HG03571 (cell line): ENCODE measurements around the gene ANKRD55.
"Not testable (repeated sequence)": the region's sequence is repeated elsewhere in the genome, so short reads cannot be mapped to it uniquely, and the experiment has no call there.

Experiments
- ATAC-seq: cut with Tn5 transposase; IDR thresholded peaks from one replicate; pipeline ENCODE4 v1.9.1; 2021; ENCODE audit not compliant: unreplicated experiment

The ANKRD55 gene

GRCh38 chr5:56083286-56083854 is 149.8 kb downstream of the ANKRD55 start:
- ATAC-seq, result no peak

- ATAC-seq, result peak; percentile 45
These were observed 152.0 kb downstream of the ANKRD55 start for GRCh38 chr5:56081053-56081642.

GRCh38 chr5:56080375-56081052 is 152.6 kb downstream of the ANKRD55 start:
- ATAC-seq, result peak; percentile 72

GRCh38 chr5:56079157-56079500 is 154.0 kb downstream of the ANKRD55 start:
- not testable (repeated sequence) for ATAC-seq

- ATAC-seq, result no peak
These were observed 154.6 kb downstream of the ANKRD55 start for GRCh38 chr5:56078278-56079156.

GRCh38 chr5:56077796-56078233 is 155.3 kb downstream of the ANKRD55 start:
- ATAC-seq, result no peak

- no peak for ATAC-seq
These were observed 156.6 kb downstream of the ANKRD55 start for GRCh38 chr5:56076486-56076885.

- no peak for ATAC-seq
These were observed 157.8 kb downstream of the ANKRD55 start for GRCh38 chr5:56075361-56075760.

- no peak for ATAC-seq
These were observed 160.0 kb downstream of the ANKRD55 start for GRCh38 chr5:56072863-56073766.

GRCh38 chr5:56071470-56071869 is 161.7 kb downstream of the ANKRD55 start:
- no peak for ATAC-seq

- no peak for ATAC-seq
These were observed 162.2 kb downstream of the ANKRD55 start for GRCh38 chr5:56070851-56071465.

GRCh38 chr5:56069652-56070226 is 163.4 kb downstream of the ANKRD55 start:
- ATAC-seq, result no peak

GRCh38 chr5:56066931-56067450 is 166.1 kb downstream of the ANKRD55 start:
- no peak for ATAC-seq

GRCh38 chr5:56064984-56065383 is 168.1 kb downstream of the ANKRD55 start:
- ATAC-seq, result no peak

GRCh38 chr5:56060276-56061110 is 172.6 kb downstream of the ANKRD55 start:
- ATAC-seq, result no peak

GRCh38 chr5:56059854-56060253 is 173.3 kb downstream of the ANKRD55 start:
- ATAC-seq, result no peak

GRCh38 chr5:56056875-56057274 is 176.3 kb downstream of the ANKRD55 start:
- peak; percentile 80 for ATAC-seq

GRCh38 chr5:56055859-56056258 is 177.3 kb downstream of the ANKRD55 start:
- no peak for ATAC-seq

GRCh38 chr5:56055287-56055686 is 177.8 kb downstream of the ANKRD55 start:
- no peak for ATAC-seq
